Measurements from ENCODE around the gene NTN5.

NTN5 gene

GRCh38 chr19:48629599-48630295 lies 43.1 kb downstream of the NTN5 start:
- no peak for DNase-seq

DNA sequence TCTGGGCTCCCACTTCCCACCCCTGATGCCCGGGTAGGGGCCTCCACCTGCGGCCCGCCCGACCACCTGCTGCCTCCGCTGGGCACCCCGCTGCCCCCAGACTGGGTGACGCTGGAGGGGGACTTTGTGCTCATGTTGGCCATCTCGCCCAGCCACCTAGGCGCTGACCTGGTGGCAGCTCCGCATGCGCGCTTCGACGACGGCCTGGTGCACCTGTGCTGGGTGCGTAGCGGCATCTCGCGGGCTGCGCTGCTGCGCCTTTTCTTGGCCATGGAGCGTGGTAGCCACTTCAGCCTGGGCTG lies 43.6 kb downstream of the NTN5 start:
- DNase-seq = no peak

DNA sequence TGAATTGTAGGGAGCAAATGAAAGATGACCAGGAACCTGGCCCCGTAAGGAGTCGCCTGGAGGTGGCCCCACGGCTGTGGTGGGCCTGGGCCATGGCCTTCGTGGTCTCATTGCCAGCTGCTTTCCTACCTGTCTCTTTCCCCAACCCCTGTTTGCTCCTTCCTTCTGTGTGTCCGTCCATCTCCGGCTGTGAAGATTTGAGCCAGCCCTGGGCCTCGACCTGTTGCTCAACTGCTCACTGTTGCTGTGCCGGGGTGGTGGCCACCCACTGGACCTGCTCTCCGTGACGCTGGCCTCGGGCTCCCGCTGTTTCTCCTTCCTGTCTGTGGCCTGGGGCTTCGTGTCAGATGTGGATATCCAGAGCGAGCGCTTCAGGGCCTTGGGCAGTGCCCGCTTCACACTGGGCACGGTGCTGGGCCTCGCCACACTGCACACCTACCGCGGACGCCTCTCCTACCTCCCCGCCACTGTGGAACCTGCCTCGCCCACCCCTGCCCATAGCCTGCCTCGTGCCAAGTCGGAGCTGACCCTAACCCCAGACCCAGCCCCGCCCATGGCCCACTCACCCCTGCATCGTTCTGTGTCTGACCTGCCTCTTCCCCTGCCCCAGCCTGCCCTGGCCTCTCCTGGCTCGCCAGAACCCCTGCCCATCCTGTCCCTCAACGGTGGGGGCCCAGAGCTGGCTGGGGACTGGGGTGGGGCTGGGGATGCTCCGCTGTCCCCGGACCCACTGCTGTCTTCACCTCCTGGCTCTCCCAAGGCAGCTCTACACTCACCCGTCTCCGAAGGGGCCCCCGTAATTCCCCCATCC lies 44.1 kb downstream of the NTN5 start:
- no peak for DNase-seq

DNA sequence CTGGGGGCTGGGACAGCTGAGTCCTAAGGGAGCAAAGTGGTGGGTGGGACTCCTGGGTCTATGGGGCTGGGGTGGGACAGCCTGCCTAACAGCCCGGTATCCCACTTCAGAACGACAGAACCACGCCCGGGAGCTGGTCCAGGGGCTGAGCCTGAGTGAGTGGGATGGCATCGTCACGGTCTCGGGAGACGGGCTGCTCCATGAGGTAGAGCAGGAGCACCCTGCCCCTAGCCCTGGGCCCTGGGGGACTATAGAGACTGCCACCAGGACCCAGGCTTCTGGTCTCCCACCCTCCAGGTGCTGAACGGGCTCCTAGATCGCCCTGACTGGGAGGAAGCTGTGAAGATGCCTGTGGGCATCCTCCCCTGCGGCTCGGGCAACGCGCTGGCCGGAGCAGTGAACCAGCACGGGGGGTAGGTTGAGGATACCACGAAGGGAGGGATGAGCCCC lies 44.9 kb downstream of the NTN5 start:
- DNase-seq = no peak

DNA sequence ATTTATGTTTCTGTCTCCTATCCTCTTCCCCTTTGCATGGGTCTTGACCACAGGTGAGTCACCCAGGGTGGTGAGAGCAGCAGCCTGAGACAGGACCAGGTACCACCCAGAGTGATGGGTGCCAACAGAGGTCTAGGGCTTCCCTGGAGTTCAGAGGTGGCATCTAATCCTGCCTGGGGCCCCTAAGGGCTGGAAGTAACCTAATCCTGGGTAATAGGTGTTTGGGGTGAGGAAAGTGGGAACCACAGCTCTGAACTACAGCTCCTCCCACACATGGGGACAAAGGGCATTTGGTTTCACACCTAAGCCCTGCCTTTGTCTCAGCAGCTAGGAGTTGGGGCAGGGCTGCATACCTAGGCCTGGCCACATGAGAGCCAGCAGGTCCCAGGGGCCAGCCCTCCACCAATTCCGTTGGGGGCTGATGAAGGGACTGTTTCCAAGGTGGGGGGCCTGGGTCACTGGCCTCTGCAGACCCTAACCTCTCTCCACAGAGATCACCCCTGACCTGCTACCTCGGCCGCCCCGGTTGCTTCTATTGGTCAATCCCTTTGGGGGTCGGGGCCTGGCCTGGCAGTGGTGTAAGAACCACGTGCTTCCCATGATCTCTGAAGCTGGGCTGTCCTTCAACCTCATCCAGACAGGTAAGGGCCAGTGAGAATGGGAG lies 45.5 kb downstream of the NTN5 start:
- DNase-seq = no peak

- DNase-seq = no peak
Observed at GRCh38 chr19:48625891-48626327, 46.9 kb downstream of the NTN5 start.

GRCh38 chr19:48624791-48625723 lies 47.8 kb downstream of the NTN5 start:
- no peak for DNase-seq

DNA sequence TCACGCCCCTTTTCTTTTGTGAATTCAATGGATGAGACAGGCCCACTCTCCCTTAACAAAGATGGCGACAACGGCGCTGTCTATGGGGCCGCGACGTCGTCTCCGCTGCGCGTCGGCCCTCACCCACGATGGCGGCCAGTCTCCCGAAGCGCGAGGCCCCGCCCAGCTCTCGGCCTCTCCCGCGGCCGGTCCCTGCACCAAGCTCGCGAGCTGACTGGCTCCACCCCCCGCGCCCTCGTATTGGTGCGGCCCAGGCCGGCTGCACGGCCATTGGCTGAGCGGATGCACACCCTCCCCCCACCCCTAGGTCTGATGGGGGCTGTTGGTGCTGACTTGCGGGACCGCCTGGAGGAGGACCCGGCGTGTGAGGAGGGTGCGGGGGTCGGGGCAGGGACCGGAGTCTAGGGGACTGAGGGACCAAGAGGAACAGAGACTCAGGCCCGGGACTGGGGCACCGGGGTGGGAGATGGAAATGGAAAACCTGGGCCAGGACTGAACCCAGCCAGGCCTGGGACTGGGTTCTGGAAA lies 48.7 kb downstream of the NTN5 start:
- DNase-seq = peak; percentile 89

- no peak for DNase-seq
Observed at GRCh38 chr19:48623556-48624066, 49.2 kb downstream of the NTN5 start.

DNA sequence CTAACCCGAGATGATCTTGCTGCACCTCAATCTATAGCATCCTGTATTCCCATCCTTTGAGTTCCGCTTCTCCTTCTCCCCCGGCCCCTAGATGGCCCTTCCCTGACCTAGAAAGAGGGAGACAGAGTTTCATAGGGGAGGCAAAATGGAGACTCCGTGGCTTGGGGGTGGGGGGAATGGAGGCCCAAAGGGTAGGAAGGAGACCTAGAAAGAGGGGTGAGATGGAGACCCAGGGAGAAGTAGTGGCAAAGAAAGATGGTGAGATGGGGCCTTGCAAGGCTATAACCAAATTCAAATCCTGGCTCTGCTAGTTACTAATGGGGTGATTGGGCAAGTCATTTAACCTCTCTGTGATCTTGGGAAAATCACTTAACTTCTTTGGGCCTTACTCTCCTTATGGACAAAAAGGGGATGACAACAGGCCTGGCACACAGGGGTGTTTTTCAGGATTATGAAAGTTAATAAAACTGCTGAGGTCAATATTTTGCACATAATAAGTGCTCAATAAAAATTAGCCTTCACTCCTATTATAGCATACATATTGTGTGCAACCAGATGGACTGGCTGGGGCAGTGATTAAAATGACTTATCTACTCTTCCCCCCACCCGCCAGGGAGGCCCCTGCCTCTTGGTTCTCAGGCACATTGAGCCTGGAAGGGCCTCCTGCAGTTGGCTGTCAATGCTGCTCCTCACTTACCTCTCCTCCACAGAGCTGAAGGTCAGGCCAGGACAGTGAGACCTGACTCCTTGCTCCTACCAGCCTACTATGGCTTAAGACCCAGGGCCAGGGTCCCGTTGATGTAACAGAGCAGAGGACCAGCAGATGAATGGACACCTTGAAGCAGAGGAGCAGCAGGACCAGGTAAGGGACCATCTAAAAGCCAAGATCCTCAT lies 52.9 kb downstream of the NTN5 start:
- DNase-seq = no peak

DNA sequence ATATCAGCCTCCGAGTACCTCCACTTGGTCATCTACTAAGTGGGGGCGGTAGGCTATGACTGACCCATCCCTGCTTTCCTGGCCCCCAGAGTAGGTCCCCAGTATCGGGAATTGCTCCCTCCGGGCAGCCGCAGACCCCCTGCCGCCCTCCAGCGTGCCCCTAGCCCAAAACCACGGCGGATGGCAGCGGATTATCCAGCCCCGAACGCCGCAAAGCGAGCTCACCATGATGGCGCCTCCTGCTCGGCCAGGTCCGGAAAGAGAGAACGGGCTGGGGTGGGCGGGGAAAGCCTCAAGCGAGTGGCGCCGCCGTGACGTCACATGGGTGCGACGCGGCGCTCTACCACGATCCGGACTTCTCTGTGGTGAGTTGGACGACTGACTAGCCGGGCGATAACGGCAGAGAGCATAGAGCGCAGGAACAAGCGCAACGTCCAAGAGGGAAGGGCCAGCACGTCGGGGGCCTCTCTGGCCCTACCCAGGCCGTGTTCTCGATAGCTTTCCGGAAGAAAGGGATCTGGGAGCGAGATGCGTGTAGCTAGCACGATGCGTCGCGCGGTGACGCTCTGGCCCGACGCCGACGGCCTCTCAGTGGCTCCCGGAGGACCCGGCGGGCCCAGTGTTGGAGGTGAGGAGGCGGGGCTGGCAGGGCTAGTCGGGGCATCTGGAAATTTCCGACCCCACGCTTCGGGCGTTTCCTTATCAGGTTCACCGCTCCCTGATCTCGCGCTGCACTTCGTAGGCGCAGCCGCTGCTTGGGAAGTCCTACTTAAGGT lies 53.7 kb downstream of the NTN5 start, which contains the start of the genes RPL18 and SPHK2:
Gene RPL18 (minus strand): TSS at position 263 of the 776 bp plus-strand sequence. CDS start 35 bp downstream, at position 228.
Gene SPHK2 (plus strand): TSS at position 591 of the 776 bp plus-strand sequence. CDS start 1,009 bp downstream, outside the sequence.
- peak; percentile 90 for DNase-seq

DNA sequence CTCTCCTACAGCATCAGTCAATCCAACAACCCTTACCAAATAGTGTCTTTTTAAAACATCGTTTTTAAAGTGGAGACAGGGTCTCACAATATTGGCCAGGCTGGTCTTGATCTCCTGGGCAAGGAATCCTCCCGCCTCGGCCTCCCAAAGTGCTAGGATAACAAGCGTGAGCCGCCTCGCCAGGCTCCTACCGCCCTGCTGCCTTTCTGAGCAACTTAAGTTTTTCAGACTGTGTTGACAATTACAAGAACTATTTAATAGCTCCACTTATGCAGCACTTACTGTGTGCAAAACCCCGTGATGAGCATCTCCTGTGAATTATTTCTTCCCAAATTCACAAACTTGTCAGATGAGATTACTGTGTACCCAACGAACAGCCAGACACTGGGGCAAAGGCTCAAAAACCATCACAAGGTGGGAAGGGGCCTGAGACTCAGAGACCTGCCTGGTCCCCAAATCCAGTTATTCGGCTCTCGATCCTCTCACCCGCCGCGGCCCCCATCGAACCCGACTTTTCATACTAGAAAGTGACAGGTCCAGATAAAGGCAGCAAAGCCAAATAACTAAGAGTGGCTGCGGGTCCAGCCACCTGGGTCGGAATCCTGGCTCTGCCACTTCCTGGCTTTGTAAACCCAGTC lies 54.4 kb downstream of the NTN5 start:
- no peak for DNase-seq

- no peak for DNase-seq
Observed at GRCh38 chr19:48617146-48617937, 55.5 kb downstream of the NTN5 start.

DNA sequence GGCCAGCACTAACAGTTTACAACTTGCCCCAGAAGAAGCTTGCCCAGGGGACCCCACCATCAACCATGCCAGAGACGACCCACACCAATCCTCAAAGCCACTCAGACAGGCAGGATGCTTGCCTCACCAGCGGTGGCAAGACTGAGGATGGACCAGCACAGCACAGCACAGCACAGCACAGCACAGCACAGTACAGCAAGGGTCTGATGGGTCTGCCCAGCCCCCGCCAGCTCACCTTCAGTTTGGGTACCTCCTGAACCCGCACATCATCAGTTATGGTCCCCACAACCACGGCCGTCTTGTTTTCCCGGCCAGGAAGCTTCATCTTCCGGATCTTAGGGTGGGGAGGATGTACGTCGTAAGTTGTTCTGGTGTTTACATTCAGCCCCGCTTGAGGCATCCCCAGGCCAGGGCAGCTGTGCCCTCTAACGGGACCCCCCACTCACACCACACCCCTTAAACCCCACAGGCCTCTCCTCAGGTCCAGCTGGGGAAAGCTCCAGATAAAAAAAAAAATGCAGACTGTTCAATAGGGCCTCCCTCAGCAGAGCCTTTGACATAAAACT lies 56.2 kb downstream of the NTN5 start:
- no peak for DNase-seq

GRCh38 chr19:48616041-48616436 lies 56.8 kb downstream of the NTN5 start:
- no peak for DNase-seq

- DNase-seq = no peak
Observed at GRCh38 chr19:48615231-48616040, 57.4 kb downstream of the NTN5 start.

Data from T-helper 9 cell (primary cell).